H1 (cell line): ENCODE data around the gene BSCL2. TPM values are rescaled to one million over a fixed set of nuclear protein-coding genes. Genes with fewer than 3 reads are reported as not detected.

Experiments
- CTCF ChIA-PET: fragments of 300-600 bp; sonication (Branson Sonifier 250); formaldehyde crosslinking; loops from one replicate; lab custom pipeline; 2021; ENCODE audit not compliant: partially characterized antibody; lab: Charles Lee
- POLR2A ChIA-PET: fragments of 300-600 bp; sonication (Branson Sonifier 250); formaldehyde crosslinking; loops from one replicate; lab custom pipeline; 2021; ENCODE audit warnings: inconsistent platforms; ENCODE audit not compliant: partially characterized antibody; lab: Charles Lee
- DNase-seq, 2 experiments: peaks; one replicate each; pipeline versions ENCODE4 v3.0.0 to v3.0.0-alpha.2; 2010 to 2022; ENCODE audit warnings: low spot score in 2 of 2, low read depth in 1 of 2, mixed read lengths in 1 of 2
- FAIRE-seq: peaks from 2 replicates; lab custom pipeline; 2011; peaks lifted over from hg19 to GRCh38; lab: Jason Lieb, UNC
- H2AFZ ChIP-seq: 2 replicates; pipeline ENCODE4 v1.8.1; 2012; ENCODE audit warnings: low read length, inconsistent platforms
- H2AK5ac ChIP-seq: 2 replicates; pipeline ENCODE4 v1.6.1; 2013; ENCODE audit warnings: low read depth, low read length
- H2BK120ac ChIP-seq: replicated peaks from 2 replicates; pipeline ENCODE3; 2013; ENCODE audit warnings: low read depth, low read length, inconsistent platforms
- H2BK12ac ChIP-seq: 2 replicates; pipeline ENCODE4 v1.6.1; 2013; ENCODE audit warnings: low read depth, low read length
- H2BK15ac ChIP-seq: 2 replicates; pipeline ENCODE4 v1.6.1; 2013; ENCODE audit warnings: low read length
- H2BK20ac ChIP-seq: 2 replicates; pipeline ENCODE4 v1.6.1; 2013; ENCODE audit warnings: low read length
- H2BK5ac ChIP-seq: 2 replicates; pipeline ENCODE4 v1.6.1; 2013; ENCODE audit warnings: low read depth, low read length
- H3K14ac ChIP-seq: 2 replicates; pipeline ENCODE4 v1.6.1; 2013; ENCODE audit warnings: inconsistent platforms; ENCODE audit not compliant: insufficient read length
- H3K18ac ChIP-seq: 2 replicates; pipeline ENCODE4 v1.6.1; 2013; ENCODE audit warnings: low read length; ENCODE audit errors: extremely low read depth
- H3K23ac ChIP-seq: 2 replicates; pipeline ENCODE4 v1.6.1; 2013; ENCODE audit warnings: inconsistent platforms; ENCODE audit not compliant: insufficient read length
- H3K23me2 ChIP-seq: 2 replicates; pipeline ENCODE4 v1.6.1; 2013; ENCODE audit warnings: low read depth, low read length
- H3K27ac ChIP-seq: 2 replicates; pipeline ENCODE4 v1.6.1; 2011; ENCODE audit warnings: low read depth, low read length, inconsistent platforms
- H3K27me3 ChIP-seq, 4 experiments: replicated peaks in 1 of 4; 1 replicate in 1 of 4; 2 replicates in 3 of 4; pipeline versions ENCODE4 v1.6.1 to v1.8.1; 2011 to 2013; ENCODE audit warnings: low read length in 3 of 4, mild to moderate bottlenecking in 3 of 4, inconsistent platforms in 2 of 4, mixed read lengths in 2 of 4, moderate library complexity in 1 of 4; ENCODE audit not compliant: control insufficient read depth in 3 of 4, insufficient read depth in 3 of 4; ENCODE audit errors: extremely low read depth in 1 of 4
- H3K36me3 ChIP-seq, 4 experiments: 2 replicates each; pipeline versions ENCODE4 v1.6.1 to v1.8.1; 2011 to 2013; ENCODE audit warnings: mild to moderate bottlenecking in 4 of 4, low read length in 3 of 4, moderate library complexity in 2 of 4, control low read depth in 1 of 4, inconsistent platforms in 1 of 4; ENCODE audit not compliant: insufficient read depth in 4 of 4, control insufficient read depth in 2 of 4
- H3K4ac ChIP-seq: replicated peaks from 2 replicates; pipeline ENCODE3; 2013; ENCODE audit warnings: low read length, low read depth, mixed read lengths, inconsistent platforms; ENCODE audit not compliant: insufficient read length
- H3K4me1 ChIP-seq, 4 experiments: replicated peaks in 1 of 4; 1 replicate in 1 of 4; 2 replicates in 3 of 4; pipeline versions ENCODE4 v1.6.1 to v1.8.1; 2011 to 2013; ENCODE audit warnings: low read length in 3 of 4, inconsistent platforms in 2 of 4, mixed read lengths in 1 of 4; ENCODE audit not compliant: insufficient read depth in 4 of 4, control insufficient read depth in 3 of 4
- H3K4me2 ChIP-seq, 2 experiments: 2 replicates each; pipeline versions ENCODE4 v1.6.1 to v1.8.1; 2011 to 2013; ENCODE audit warnings: low read depth in 2 of 2, low read length in 2 of 2, control low read depth in 1 of 2, inconsistent platforms in 1 of 2, mild to moderate bottlenecking in 1 of 2; ENCODE audit not compliant: insufficient read depth in 1 of 2
- H3K4me3 ChIP-seq, 4 experiments: fragments of 200-600, 300-600 bp in 1 of 4; sonication (generic), shearing (Covaris generic), sonication (Bioruptor Twin) in 1 of 4; 2 replicates each; pipeline versions ENCODE4 v1.5.1 to v1.8.1; 2011 to 2016; ENCODE audit warnings: low read length in 4 of 4, low read depth in 3 of 4, control low read depth in 2 of 4, inconsistent platforms in 2 of 4, mild to moderate bottlenecking in 2 of 4, mixed read lengths in 1 of 4, moderate library complexity in 1 of 4; ENCODE audit not compliant: insufficient read depth in 2 of 4; ENCODE audit errors: extremely low read depth in 1 of 4
- H3K56ac ChIP-seq: replicated peaks from 2 replicates; pipeline ENCODE3; 2013; ENCODE audit warnings: low read depth, mild to moderate bottlenecking, mixed read lengths, low read length, inconsistent platforms; ENCODE audit not compliant: insufficient read length
- H3K79me1 ChIP-seq: 2 replicates; pipeline ENCODE4 v1.6.1; 2013; ENCODE audit warnings: low read depth, low read length, control low read depth
- H3K79me2 ChIP-seq, 2 experiments: 2 replicates each; pipeline versions ENCODE4 v1.6.1 to v1.8.1; 2012 to 2013; ENCODE audit warnings: low read length in 2 of 2, mild to moderate bottlenecking in 2 of 2, inconsistent platforms in 1 of 2; ENCODE audit not compliant: insufficient read depth in 2 of 2, control insufficient read depth in 1 of 2
- H3K9ac ChIP-seq, 4 experiments: replicated peaks in 1 of 4; 1 replicate in 1 of 4; 2 replicates in 3 of 4; pipeline versions ENCODE4 v1.6.1 to v1.8.1; 2011 to 2013; ENCODE audit warnings: low read depth in 3 of 4, low read length in 3 of 4, control low read depth in 2 of 4, mild to moderate bottlenecking in 2 of 4, moderate library complexity in 2 of 4, inconsistent platforms in 1 of 4; ENCODE audit errors: extremely low read depth in 1 of 4
- H3K9me3 ChIP-seq, 2 experiments: 2 replicates each; pipeline versions ENCODE4 v1.6.1 to v1.8.1; 2012 to 2013; ENCODE audit warnings: mild to moderate bottlenecking in 2 of 2, moderate library complexity in 2 of 2, control low read depth in 1 of 2, inconsistent platforms in 1 of 2, low read depth in 1 of 2, low read length in 1 of 2, mixed read lengths in 1 of 2; ENCODE audit not compliant: insufficient read depth in 2 of 2
- H4K20me1 ChIP-seq, 2 experiments: replicated peaks in 1 of 2; 2 replicates each; pipeline versions ENCODE3 to v1.8.1; 2011 to 2013; ENCODE audit warnings: inconsistent platforms in 2 of 2, low read length in 2 of 2, mild to moderate bottlenecking in 1 of 2; ENCODE audit not compliant: insufficient read depth in 2 of 2, control insufficient read depth in 1 of 2
- H4K5ac ChIP-seq: 2 replicates; pipeline ENCODE4 v1.6.1; 2013; ENCODE audit warnings: low read length, low read depth, mixed read lengths, inconsistent platforms; ENCODE audit not compliant: insufficient read length
- H4K8ac ChIP-seq: 2 replicates; pipeline ENCODE4 v1.8.0; 2013; ENCODE audit warnings: mild to moderate bottlenecking, moderate library complexity, low read length, inconsistent platforms; ENCODE audit not compliant: insufficient read depth; ENCODE audit errors: extremely low read depth
- H4K91ac ChIP-seq: replicated peaks from 2 replicates; pipeline ENCODE3; 2013; ENCODE audit warnings: low read length, mixed read lengths, inconsistent platforms; ENCODE audit not compliant: insufficient read length
- CTCF ChIP-seq, 3 experiments: IDR thresholded peaks; 1 replicate in 2 of 3; 2 replicates in 1 of 3; pipeline versions ENCODE4 v1.5.1 to v1.6.1; 2011; ENCODE audit warnings: low read length in 3 of 3, mild to moderate bottlenecking in 3 of 3, inconsistent platforms in 2 of 3, low read depth in 1 of 3, moderate library complexity in 1 of 3; ENCODE audit not compliant: insufficient read depth in 1 of 3; ENCODE audit errors: control extremely low read depth in 1 of 3
- KDM4A ChIP-seq: IDR thresholded peaks from one replicate; pipeline ENCODE4 v1.7.1; 2012; ENCODE audit warnings: low read depth, mild to moderate bottlenecking, moderate library complexity, low read length, inconsistent platforms; ENCODE audit not compliant: severe bottlenecking
- RBBP5 ChIP-seq: IDR thresholded peaks from 2 replicates; pipeline ENCODE4 v1.7.1; 2012; ENCODE audit warnings: low read depth, mild to moderate bottlenecking, inconsistent platforms, low read length, moderate library complexity, borderline replicate concordance
- WGBS, 2 experiments: shearing (Covaris generic) in 1 of 2; methylation state at CpG; one replicate each; pipeline versions ENCODE4 v1.1.6 to v1.1.7; 2013 to 2015; ENCODE audit warnings: low lambda C conversion rate in 2 of 2, mixed read lengths in 2 of 2, inconsistent platforms in 1 of 2, low coverage in 1 of 2, missing lambda C conversion rate in 1 of 2; ENCODE audit not compliant: insufficient replicate concordance in 2 of 2, insufficient coverage in 1 of 2, insufficient read length in 1 of 2; ENCODE audit errors: extremely low coverage in 1 of 2, missing lambda C conversion rate in 1 of 2; 5-methylcytosine and 5-hydroxymethylcytosine counted together
- polyA plus RNA-seq, 7 experiments: library from polyadenylated mRNA; depleted of rRNA in 3 of 7; stranded (reverse) in 5 of 7; unstranded in 2 of 7; fragments of >200 nt in 5 of 7; fragments of 200-250 nt in 2 of 7; gene quantifications; 1 replicate in 5 of 7; 2 replicates in 1 of 7; 4 replicates in 1 of 7; pipeline versions ENCODE4 v1.2.1 to v1.2.3, GENCODE V29; 2011 to 2013; ENCODE audit warnings: missing spikeins in 2 of 7, mixed read lengths in 2 of 7
- total RNA-seq: library from RNA; stranded (reverse); fragmentation: NEBNext Ultra II Directional; extraction: Animal tissue kit (Norgen Biotek cat#: 25700); gene quantifications from 2 replicates; pipeline ENCODE4 v1.2.1, GENCODE V29; 2021

The BSCL2 gene
- total and polyA plus RNA-seq, 2 of the 8 experiments (the other 6 are each of a cell fraction or from before 2014, with no cell fraction given) = 59.5 to 264 TPM

GRCh38 chr11:62705413-62705812 lies 1.8 kb downstream of the BSCL2 start:
- peaks cover 7 to 32% (median 18%) of the 10 kb centered on the region in 4 experiments for H3K4me1 ChIP-seq
- peaks cover 0 to 7% of the 10 kb centered on the region in 2 experiments; a peak in 1 of 4 replicates for H3K79me2 ChIP-seq
- H3K56ac ChIP-seq = no peak overlapping the region
- ChIA-PET POLR2A (interaction anchor here (0.6 to 61.4 kb wide), 23 partner anchors 9 to 184 kb away, joined by 3 to 2041 read pairs (median 8); partner anchors contain the start of genes C11orf98, CSKMT, EEF1G and EML3), CTCF (interaction anchor here (0.6 to 3.8 kb wide), 7 partner anchors 11 to 94 kb away, joined by 3 to 21 read pairs (median 3); partner anchors contain the start of genes LRRN4CL, ROM1 and UBXN1)
- H3K79me1 ChIP-seq = no peaks in the 10 kb centered on the region; the same call in 1 of the 2 replicates
- H3K9ac ChIP-seq = peak overlapping the region in 3 of 4 experiments; percentile 74 to 88 (median 75); a peak in 5 of 7 replicates
- peaks cover 22% of the 10 kb centered on the region for H3K23me2 ChIP-seq
- no peak for FAIRE-seq
- H3K27ac ChIP-seq = peak overlapping the region; percentile 8; the same call in 1 of the 2 replicates
- no peak overlapping the region for H2BK15ac ChIP-seq
- H2AFZ ChIP-seq = no peak overlapping the region
- no peaks in the 10 kb centered on the region for H4K20me1 ChIP-seq
- no peak overlapping the region for H4K5ac ChIP-seq
- no peak overlapping the region for H3K23ac ChIP-seq
- H3K36me3 ChIP-seq = peaks cover 0 to 13% (median 6%) of the 10 kb centered on the region in 4 experiments; a peak in 5 of 8 replicates
- 69% methylated on average over 7 of the region's 7 CpGs; no CpG with 5 or more reads in 1 of the 2 experiments for WGBS, 2 experiments
- peak overlapping the region; percentile 93 to 99 for H3K4me2 ChIP-seq
- no peak overlapping the region for H3K4ac ChIP-seq
- peak overlapping the region; percentile 64 to 83 (median 82) for H3K4me3 ChIP-seq
- no peak overlapping the region for H2BK12ac ChIP-seq
- H2BK120ac ChIP-seq = no peak overlapping the region
- no peaks in the 10 kb centered on the region for H3K9me3 ChIP-seq
- H3K27me3 ChIP-seq = no peaks in the 10 kb centered on the region
- H3K14ac ChIP-seq = no peak overlapping the region
- TF ChIP-seq CTCF (IDR thresholded peaks at IDR 0.05; ENCODE audit: control extremely low read depth in 1 of 3, insufficient read depth in 1 of 3, low read depth in 1 of 3, low read length in 3 of 3) = peak in 2 of 3 experiments; percentile 11 to 19; a peak in 2 of 4 replicates
- peak; percentile 6 for TF ChIP-seq KDM4A
- TF ChIP-seq RBBP5 = no peak
- TF ChIP-seq, all 59 proteins: peak for 2
- peak overlapping the region; percentile 54; the same call in 1 of the 2 replicates for H2BK5ac ChIP-seq
- no peak overlapping the region for H4K91ac ChIP-seq
- H4K8ac ChIP-seq = no peak overlapping the region
- H3K18ac ChIP-seq = no peak overlapping the region
- no peak overlapping the region for H2BK20ac ChIP-seq
- DNase-seq = no peak
- peak overlapping the region; percentile 88; the same call in 1 of the 2 replicates for H2AK5ac ChIP-seq
